ENCODE measurements around the gene SOWAHA.
"Not testable (repeated sequence)": the region's sequence is repeated elsewhere in the genome, so short reads cannot be mapped to it uniquely, and the experiment has no call there.

Gene SOWAHA

DNA sequence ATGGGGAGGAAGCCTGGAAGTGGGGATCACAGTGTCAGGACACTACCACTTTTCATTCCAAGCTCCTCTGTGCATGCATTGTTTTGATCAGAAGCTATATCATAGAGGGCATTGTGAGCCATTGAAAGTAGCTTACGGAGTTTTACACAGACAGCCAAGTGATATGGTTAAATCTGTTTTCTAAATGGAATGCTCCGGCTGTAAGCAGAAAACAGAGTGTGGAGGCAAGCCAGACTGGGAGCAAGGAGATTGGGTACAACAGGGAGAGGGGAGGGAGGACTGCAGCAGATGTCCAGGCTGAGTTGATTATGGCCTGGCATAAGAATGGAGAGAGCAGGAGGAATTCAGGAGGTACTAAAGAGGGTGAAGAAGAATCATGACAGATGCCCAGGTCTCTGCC is 15.5 kb upstream of the SOWAHA start:
- Histone ChIP-seq H3K27ac (ENCODE audit: low read length) (no peak overlapping the region), H3K27me3 (ENCODE audit: insufficient read depth, low read length) (no peaks in the 10 kb centered on the region), H3K9ac (ENCODE audit: low read depth, low read length) (no peak overlapping the region), H3K9me3 (ENCODE audit: insufficient read depth, low read depth, low read length) (no peaks in the 10 kb centered on the region), H3K4me3 (ENCODE audit: low read length) (no peak overlapping the region), H3K36me3 (ENCODE audit: insufficient read depth, low read depth, low read length) (no peaks in the 10 kb centered on the region), H3K4me1 (ENCODE audit: insufficient read depth, low read length) (no peaks in the 10 kb centered on the region)

GRCh38 chr5:132799392-132799791 is 13.7 kb upstream of the SOWAHA start:
- Histone ChIP-seq H3K9me3 (ENCODE audit: insufficient read depth, low read depth, low read length) (no peaks in the 10 kb centered on the region), H3K27ac (ENCODE audit: low read length) (no peak overlapping the region), H3K4me1 (ENCODE audit: insufficient read depth, low read length) (no peaks in the 10 kb centered on the region), H3K27me3 (ENCODE audit: insufficient read depth, low read length) (no peaks in the 10 kb centered on the region), H3K4me3 (ENCODE audit: low read length) (no peak overlapping the region), H3K9ac (ENCODE audit: low read depth, low read length) (no peak overlapping the region), H3K36me3 (ENCODE audit: insufficient read depth, low read depth, low read length) (no peaks in the 10 kb centered on the region)

GRCh38 chr5:132800545-132800944 is 12.6 kb upstream of the SOWAHA start:
- no peaks in the 10 kb centered on the region for H3K36me3 ChIP-seq (ENCODE audit: insufficient read depth, low read depth, low read length)
- H3K9me3 ChIP-seq (ENCODE audit: insufficient read depth, low read depth, low read length): no peaks in the 10 kb centered on the region
- no peak overlapping the region for H3K27ac ChIP-seq (ENCODE audit: low read length)
- H3K4me1 ChIP-seq (ENCODE audit: insufficient read depth, low read length): no peaks in the 10 kb centered on the region
- no peak overlapping the region for H3K4me3 ChIP-seq (ENCODE audit: low read length)
- H3K9ac ChIP-seq (ENCODE audit: low read depth, low read length): no peak overlapping the region
- H3K27me3 ChIP-seq (ENCODE audit: insufficient read depth, low read length): no peaks in the 10 kb centered on the region

- Histone ChIP-seq H3K27ac (ENCODE audit: low read length) (no peak overlapping the region), H3K27me3 (ENCODE audit: insufficient read depth, low read length) (no peaks in the 10 kb centered on the region), H3K9me3 (ENCODE audit: insufficient read depth, low read depth, low read length) (no peaks in the 10 kb centered on the region), H3K36me3 (ENCODE audit: insufficient read depth, low read depth, low read length) (no peaks in the 10 kb centered on the region), H3K4me1 (ENCODE audit: insufficient read depth, low read length) (peaks cover 3% of the 10 kb centered on the region; the same call in 1 of the 2 replicates), H3K4me3 (ENCODE audit: low read length) (no peak overlapping the region), H3K9ac (ENCODE audit: low read depth, low read length) (no peak overlapping the region)
Observed at GRCh38 chr5:132802044-132802684, 10.9 kb upstream of the SOWAHA start.

DNA sequence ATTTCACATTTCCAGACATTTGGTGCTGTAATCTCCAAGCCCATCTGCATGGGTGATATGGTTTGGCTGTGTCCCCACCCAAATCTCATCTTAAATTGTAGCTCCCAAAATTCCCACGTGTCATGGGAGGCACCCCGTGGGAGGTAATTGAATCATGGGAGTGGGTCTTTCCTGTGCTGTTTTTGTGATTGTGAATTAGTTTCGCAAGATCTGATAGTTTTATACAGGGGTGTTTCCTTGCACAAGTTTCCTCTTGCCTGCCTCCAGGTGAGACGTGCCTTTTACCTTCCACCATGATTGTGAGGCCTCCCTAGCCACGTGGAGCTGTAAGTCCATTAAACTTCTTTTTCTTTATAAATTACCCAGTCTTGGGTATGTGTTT is 10.4 kb upstream of the SOWAHA start:
- not testable (repeated sequence) for H3K9ac ChIP-seq (ENCODE audit: low read depth, low read length); H3K27ac ChIP-seq (ENCODE audit: low read length); H3K4me1 ChIP-seq (ENCODE audit: insufficient read depth, low read length); H3K36me3 ChIP-seq (ENCODE audit: insufficient read depth, low read depth, low read length); H3K9me3 ChIP-seq (ENCODE audit: insufficient read depth, low read depth, low read length); H3K4me3 ChIP-seq (ENCODE audit: low read length); H3K27me3 ChIP-seq (ENCODE audit: insufficient read depth, low read length)

GRCh38 chr5:132804219-132804618 is 8.9 kb upstream of the SOWAHA start:
- not testable (repeated sequence) for H3K4me1 ChIP-seq (ENCODE audit: insufficient read depth, low read length); H3K27me3 ChIP-seq (ENCODE audit: insufficient read depth, low read length); H3K27ac ChIP-seq (ENCODE audit: low read length); H3K9me3 ChIP-seq (ENCODE audit: insufficient read depth, low read depth, low read length); H3K4me3 ChIP-seq (ENCODE audit: low read length); H3K9ac ChIP-seq (ENCODE audit: low read depth, low read length); H3K36me3 ChIP-seq (ENCODE audit: insufficient read depth, low read depth, low read length)

GRCh38 chr5:132805872-132806271 is 7.2 kb upstream of the SOWAHA start:
- not testable (repeated sequence) for H3K27ac ChIP-seq (ENCODE audit: low read length); H3K9me3 ChIP-seq (ENCODE audit: insufficient read depth, low read depth, low read length); H3K9ac ChIP-seq (ENCODE audit: low read depth, low read length); H3K36me3 ChIP-seq (ENCODE audit: insufficient read depth, low read depth, low read length); H3K4me3 ChIP-seq (ENCODE audit: low read length); H3K4me1 ChIP-seq (ENCODE audit: insufficient read depth, low read length)
- H3K27me3 ChIP-seq (ENCODE audit: insufficient read depth, low read length): peaks cover 22% of the 10 kb centered on the region

- H3K9me3 ChIP-seq (ENCODE audit: insufficient read depth, low read depth, low read length); H3K36me3 ChIP-seq (ENCODE audit: insufficient read depth, low read depth, low read length); H3K27ac ChIP-seq (ENCODE audit: low read length); H3K4me3 ChIP-seq (ENCODE audit: low read length); H3K4me1 ChIP-seq (ENCODE audit: insufficient read depth, low read length); H3K9ac ChIP-seq (ENCODE audit: low read depth, low read length): not testable (repeated sequence)
- peaks cover 31% of the 10 kb centered on the region for H3K27me3 ChIP-seq (ENCODE audit: insufficient read depth, low read length)
Observed at GRCh38 chr5:132806804-132807162, 6.3 kb upstream of the SOWAHA start.

GRCh38 chr5:132807163-132807838 is 5.8 kb upstream of the SOWAHA start:
- H3K4me1 ChIP-seq (ENCODE audit: insufficient read depth, low read length): peaks cover 7% of the 10 kb centered on the region; the same call in 1 of the 2 replicates
- H3K9me3 ChIP-seq (ENCODE audit: insufficient read depth, low read depth, low read length): no peaks in the 10 kb centered on the region
- H3K27ac ChIP-seq (ENCODE audit: low read length): no peak overlapping the region
- peaks cover 36% of the 10 kb centered on the region for H3K27me3 ChIP-seq (ENCODE audit: insufficient read depth, low read length)
- no peak overlapping the region for H3K4me3 ChIP-seq (ENCODE audit: low read length)
- peak overlapping the region; percentile 34; the same call in 1 of the 2 replicates for H3K9ac ChIP-seq (ENCODE audit: low read depth, low read length)
- H3K36me3 ChIP-seq (ENCODE audit: insufficient read depth, low read depth, low read length): no peaks in the 10 kb centered on the region

- Histone ChIP-seq H3K27me3 (ENCODE audit: insufficient read depth, low read length) (peaks cover 47% of the 10 kb centered on the region), H3K4me1 (ENCODE audit: insufficient read depth, low read length) (peaks cover 7% of the 10 kb centered on the region; the same call in 1 of the 2 replicates), H3K27ac (ENCODE audit: low read length) (no peak overlapping the region), H3K9ac (ENCODE audit: low read depth, low read length) (no peak overlapping the region), H3K36me3 (ENCODE audit: insufficient read depth, low read depth, low read length) (no peaks in the 10 kb centered on the region), H3K9me3 (ENCODE audit: insufficient read depth, low read depth, low read length) (no peaks in the 10 kb centered on the region), H3K4me3 (ENCODE audit: low read length) (no peak overlapping the region)
Observed at GRCh38 chr5:132808448-132808847, 4.7 kb upstream of the SOWAHA start.

DNA sequence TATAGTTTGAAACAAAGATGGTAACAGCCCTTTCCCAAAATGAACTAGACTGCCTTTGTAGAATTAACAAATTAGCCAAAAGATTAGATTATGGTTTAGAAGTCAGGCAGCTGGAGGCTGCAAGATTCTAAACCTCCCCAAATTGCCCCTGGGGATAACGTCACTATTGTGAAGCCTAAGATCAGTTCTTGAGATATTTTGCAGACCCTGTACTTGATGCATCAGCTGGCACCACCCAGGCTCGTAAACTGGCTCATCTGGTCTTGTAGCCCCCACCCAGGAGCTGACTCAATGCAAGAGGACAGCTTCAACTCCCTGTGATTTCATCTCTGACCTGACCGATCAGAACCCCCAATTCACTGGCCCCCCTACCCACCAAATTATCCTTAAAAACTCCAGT is 4.2 kb upstream of the SOWAHA start:
- Histone ChIP-seq H3K9ac (ENCODE audit: low read depth, low read length) (no peak overlapping the region), H3K27ac (ENCODE audit: low read length) (no peak overlapping the region), H3K27me3 (ENCODE audit: insufficient read depth, low read length) (peaks cover 52% of the 10 kb centered on the region), H3K4me1 (ENCODE audit: insufficient read depth, low read length) (peaks cover 7% of the 10 kb centered on the region; the same call in 1 of the 2 replicates), H3K4me3 (ENCODE audit: low read length) (no peak overlapping the region), H3K9me3 (ENCODE audit: insufficient read depth, low read depth, low read length) (no peaks in the 10 kb centered on the region), H3K36me3 (ENCODE audit: insufficient read depth, low read depth, low read length) (no peaks in the 10 kb centered on the region)

- Histone ChIP-seq H3K36me3 (ENCODE audit: insufficient read depth, low read depth, low read length) (no peaks in the 10 kb centered on the region), H3K9ac (ENCODE audit: low read depth, low read length) (no peak overlapping the region), H3K9me3 (ENCODE audit: insufficient read depth, low read depth, low read length) (no peaks in the 10 kb centered on the region), H3K4me3 (ENCODE audit: low read length) (no peak overlapping the region), H3K27ac (ENCODE audit: low read length) (no peak overlapping the region), H3K4me1 (ENCODE audit: insufficient read depth, low read length) (peaks cover 7% of the 10 kb centered on the region; the same call in 1 of the 2 replicates), H3K27me3 (ENCODE audit: insufficient read depth, low read length) (peaks cover 69% of the 10 kb centered on the region)
Observed at GRCh38 chr5:132810605-132811004, 2.5 kb upstream of the SOWAHA start.

Measured in iPS-20b (cell line).